Neutrophil (primary cell): Measurements from ENCODE around the gene LAD1.

Experiments
- H3K27ac ChIP-seq: fragments of 200-600 bp; sonication (generic); 2 replicates; pipeline ENCODE4 v1.5.1; 2016; ENCODE audit warnings: mild to moderate bottlenecking, moderate library complexity
- H3K27me3 ChIP-seq: fragments of 200-600 bp; sonication (generic); 2 replicates; pipeline ENCODE4 v1.6.0; 2016; ENCODE audit warnings: mild to moderate bottlenecking
- H3K36me3 ChIP-seq: fragments of 200-600 bp; sonication (generic); 2 replicates; pipeline ENCODE4 v1.5.1; 2017
- H3K4me1 ChIP-seq, 2 experiments: fragments of 200-600 bp in 1 of 2; sonication (generic) in 1 of 2; 1 replicate in 1 of 2; 2 replicates in 1 of 2; pipeline versions ENCODE4 v1.5.1 to v1.6.1; 2013 to 2016; ENCODE audit warnings: low read depth in 1 of 2, low read length in 1 of 2, mild to moderate bottlenecking in 1 of 2, moderate library complexity in 1 of 2; ENCODE audit not compliant: control insufficient read depth in 1 of 2, insufficient read depth in 1 of 2
- H3K4me3 ChIP-seq, 2 experiments: fragments of 200-600 bp in 1 of 2; sonication (generic) in 1 of 2; 1 replicate in 1 of 2; 2 replicates in 1 of 2; pipeline ENCODE4 v1.5.1; 2013 to 2016; ENCODE audit warnings: low read depth in 1 of 2, low read length in 1 of 2, mild to moderate bottlenecking in 1 of 2, moderate library complexity in 1 of 2
- H3K9me3 ChIP-seq: fragments of 200-600 bp; sonication (generic); 2 replicates; pipeline ENCODE4 v1.5.1; 2016
- CTCF ChIP-seq: fragments of 200-600 bp; sonication (generic); IDR thresholded peaks from 2 replicates; pipeline ENCODE4 v1.5.1; 2016; ENCODE audit warnings: antibody characterized with exemption

LAD1 gene

DNA sequence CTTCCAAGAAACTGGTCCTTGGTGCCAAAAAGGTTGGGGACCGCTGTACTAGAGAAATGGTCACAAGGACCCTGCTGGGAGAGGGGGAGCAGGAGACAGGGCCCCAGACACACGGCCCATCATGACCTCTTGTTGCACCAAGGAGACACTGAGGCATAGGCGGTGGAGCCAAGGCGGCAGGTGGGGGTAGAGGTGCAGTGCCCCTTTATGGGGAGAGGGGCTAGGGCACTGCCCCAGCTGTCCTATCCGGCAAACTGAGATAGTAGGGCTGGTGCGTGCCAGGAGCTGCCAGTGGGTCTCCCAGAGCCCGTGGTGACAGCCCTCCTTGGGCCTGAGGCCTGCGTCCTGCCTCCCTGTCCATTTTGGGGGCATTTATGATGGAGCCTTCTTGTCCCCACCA is 41.9 kb downstream of the LAD1 start:
- no peaks in the 10 kb centered on the region for H3K36me3 ChIP-seq
- H3K4me1 ChIP-seq: no peaks in the 10 kb centered on the region
- no peak overlapping the region for H3K27ac ChIP-seq
- no peak for TF ChIP-seq CTCF
- H3K27me3 ChIP-seq: peaks cover 9% of the 10 kb centered on the region
- no peak overlapping the region for H3K4me3 ChIP-seq
- no peaks in the 10 kb centered on the region for H3K9me3 ChIP-seq

DNA sequence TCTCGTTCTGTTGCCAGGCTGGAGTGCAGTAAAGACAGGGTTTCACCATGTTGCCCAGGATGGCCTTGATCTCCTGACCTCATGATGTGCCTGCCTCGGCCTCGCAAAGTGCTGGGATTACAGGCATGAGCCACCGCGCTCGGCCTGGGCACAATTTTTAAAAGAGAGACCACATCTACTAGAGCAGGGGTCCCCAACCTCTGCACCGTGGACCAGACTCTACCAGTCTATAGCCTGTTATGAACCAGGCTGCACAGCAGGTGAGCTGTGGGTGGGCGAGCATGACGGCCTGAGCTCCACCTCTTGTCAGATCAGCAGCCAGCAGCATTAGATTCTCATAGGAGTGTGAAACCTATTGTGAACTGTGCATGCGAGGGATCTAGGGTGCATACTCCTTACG is 42.4 kb downstream of the LAD1 start:
- Histone ChIP-seq H3K4me3 (no peak overlapping the region), H3K36me3 (no peaks in the 10 kb centered on the region), H3K27ac (no peak overlapping the region), H3K4me1 (no peaks in the 10 kb centered on the region), H3K27me3 (peaks cover 9% of the 10 kb centered on the region), H3K9me3 (no peaks in the 10 kb centered on the region)
- TF ChIP-seq CTCF: no peak

GRCh38 chr1:201356236-201356635 is 42.9 kb downstream of the LAD1 start:
- Histone ChIP-seq H3K36me3 (no peaks in the 10 kb centered on the region), H3K4me3 (no peak overlapping the region), H3K27me3 (peaks cover 9% of the 10 kb centered on the region), H3K27ac (no peak overlapping the region), H3K4me1 (no peaks in the 10 kb centered on the region), H3K9me3 (no peaks in the 10 kb centered on the region)
- no peak for TF ChIP-seq CTCF

GRCh38 chr1:201355471-201355870 is 43.7 kb downstream of the LAD1 start:
- H3K4me1 ChIP-seq: no peaks in the 10 kb centered on the region
- H3K27me3 ChIP-seq: peaks cover 16% of the 10 kb centered on the region
- H3K36me3 ChIP-seq: no peaks in the 10 kb centered on the region
- H3K4me3 ChIP-seq: no peak overlapping the region
- no peak for TF ChIP-seq CTCF
- no peaks in the 10 kb centered on the region for H3K9me3 ChIP-seq
- H3K27ac ChIP-seq: no peak overlapping the region

DNA sequence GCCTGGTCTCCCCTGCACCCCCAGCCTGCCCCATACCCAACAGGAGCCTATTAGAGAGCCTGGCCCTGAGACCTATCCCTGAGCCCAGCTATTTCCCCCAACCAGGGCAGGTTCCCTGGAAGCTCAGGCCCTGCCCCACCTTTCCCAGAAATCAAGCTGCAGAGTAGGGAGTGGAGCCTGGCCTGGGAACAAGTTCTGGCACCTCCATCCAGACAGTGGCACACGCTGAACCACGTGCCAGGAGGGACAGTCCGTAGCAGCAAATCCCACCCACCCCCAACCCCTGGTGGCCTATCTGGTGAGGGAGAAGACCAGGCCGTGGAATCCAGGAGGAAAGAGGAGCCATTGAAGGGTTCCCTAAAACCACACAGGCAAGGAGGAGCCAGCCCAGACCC is 44.2 kb downstream of the LAD1 start:
- no peak overlapping the region for H3K27ac ChIP-seq
- TF ChIP-seq CTCF: no peak

More for the DNA sequence above, 44.2 kb downstream of the LAD1 start:
- no peak overlapping the region for H3K4me3 ChIP-seq
- no peaks in the 10 kb centered on the region for H3K4me1 ChIP-seq
- H3K27me3 ChIP-seq: peaks cover 22% of the 10 kb centered on the region
- H3K36me3 ChIP-seq: no peaks in the 10 kb centered on the region
- no peaks in the 10 kb centered on the region for H3K9me3 ChIP-seq
